ENCODE results near the gene ST8SIA5. TPM values are rescaled to one million over a fixed set of nuclear protein-coding genes. Genes with fewer than 3 reads are reported as not detected.

Gene ST8SIA5
- total RNA-seq, 2 experiments from 2014 or later, result 0.15 TPM; not detected in 1

DNA sequence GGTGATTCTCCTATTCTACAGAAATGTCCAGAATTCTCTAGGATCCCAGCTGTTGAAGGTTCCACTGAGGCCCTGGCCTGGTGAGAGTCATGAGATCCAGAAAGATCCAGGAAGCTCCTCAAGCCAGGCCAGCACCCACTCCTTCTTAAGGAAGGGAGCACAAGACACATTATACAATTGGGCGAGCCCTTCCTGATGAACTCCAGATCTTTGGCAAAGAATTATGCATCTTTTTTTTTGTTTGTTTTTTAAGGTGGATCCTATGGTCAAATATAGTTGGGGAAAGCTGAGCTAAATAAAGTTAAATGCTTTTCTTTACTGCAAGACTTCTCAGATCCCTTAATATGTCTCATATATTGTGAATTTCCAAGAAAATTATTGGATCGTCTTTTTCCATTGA, 62.9 kb downstream of the ST8SIA5 start:
- Mint-ChIP-seq H3K4me3 (no peak overlapping the region), H3K4me1 (no peaks in the 10 kb centered on the region), H3K36me3 (ENCODE audit: low read depth) (no peaks in the 10 kb centered on the region), H3K27ac (no peak overlapping the region), H3K27me3 (peaks cover 5% of the 10 kb centered on the region), H3K9me3 (peaks cover 10% of the 10 kb centered on the region)
- ChIA-PET POLR2A (no interaction called here), CTCF (interaction anchor here (1.1 kb wide), 1 partner anchor 18 kb away, joined by 4 read pairs; no protein-coding TSS in a partner anchor)
- no peak for DNase-seq

GRCh38 chr18:46688853-46689525, 67.9 kb downstream of the ST8SIA5 start:
- no peaks in the 10 kb centered on the region for H3K9me3 Mint-ChIP-seq
- no peak overlapping the region for H3K27ac Mint-ChIP-seq
- H3K36me3 Mint-ChIP-seq (ENCODE audit: low read depth), result no peaks in the 10 kb centered on the region
- no peak for DNase-seq
- no peak overlapping the region for H3K4me3 Mint-ChIP-seq
- no peaks in the 10 kb centered on the region for H3K27me3 Mint-ChIP-seq
- H3K4me1 Mint-ChIP-seq, result no peaks in the 10 kb centered on the region
- CTCF ChIA-PET, result interaction anchor here (0.6 to 0.7 kb wide), 2 partner anchors 48 to 382 kb away, joined by 3 read pairs; no protein-coding TSS in a partner anchor
- POLR2A ChIA-PET, result no interaction called here

- Mint-ChIP-seq H3K27ac (no peak overlapping the region), H3K4me1 (no peaks in the 10 kb centered on the region), H3K27me3 (no peaks in the 10 kb centered on the region), H3K9me3 (no peaks in the 10 kb centered on the region), H3K36me3 (ENCODE audit: low read depth) (no peaks in the 10 kb centered on the region), H3K4me3 (no peak overlapping the region)
- POLR2A ChIA-PET, result no interaction called here
- DNase-seq, result no peak
- CTCF ChIA-PET, result no interaction called here
Measured at GRCh38 chr18:46686186-46686585, 70.7 kb downstream of the ST8SIA5 start.

DNA sequence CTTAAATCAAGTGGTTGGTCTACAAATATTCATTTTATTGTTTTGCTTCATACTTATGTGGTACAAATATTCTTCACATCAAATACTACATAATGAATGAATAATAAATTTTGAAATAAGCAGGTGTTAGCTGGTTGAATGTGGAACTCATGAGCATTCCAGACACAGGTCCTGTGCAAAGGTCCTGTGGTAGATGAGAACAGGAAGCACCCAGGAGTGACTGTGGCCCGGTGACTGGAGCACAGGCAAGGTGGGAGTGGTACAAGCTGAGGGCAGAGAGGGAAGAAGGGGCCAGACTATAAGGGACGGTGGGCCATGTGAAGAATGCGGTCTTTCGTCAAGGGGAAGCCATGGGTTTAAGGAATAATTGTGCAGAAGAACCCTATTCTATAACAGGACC, 73.6 kb downstream of the ST8SIA5 start:
- no peak for DNase-seq
- ChIA-PET CTCF (no interaction called here), POLR2A (no interaction called here)
- Mint-ChIP-seq H3K9me3 (no peaks in the 10 kb centered on the region), H3K27me3 (no peaks in the 10 kb centered on the region), H3K36me3 (ENCODE audit: low read depth) (no peaks in the 10 kb centered on the region), H3K4me3 (no peak overlapping the region), H3K27ac (no peak overlapping the region), H3K4me1 (no peaks in the 10 kb centered on the region)

DNA sequence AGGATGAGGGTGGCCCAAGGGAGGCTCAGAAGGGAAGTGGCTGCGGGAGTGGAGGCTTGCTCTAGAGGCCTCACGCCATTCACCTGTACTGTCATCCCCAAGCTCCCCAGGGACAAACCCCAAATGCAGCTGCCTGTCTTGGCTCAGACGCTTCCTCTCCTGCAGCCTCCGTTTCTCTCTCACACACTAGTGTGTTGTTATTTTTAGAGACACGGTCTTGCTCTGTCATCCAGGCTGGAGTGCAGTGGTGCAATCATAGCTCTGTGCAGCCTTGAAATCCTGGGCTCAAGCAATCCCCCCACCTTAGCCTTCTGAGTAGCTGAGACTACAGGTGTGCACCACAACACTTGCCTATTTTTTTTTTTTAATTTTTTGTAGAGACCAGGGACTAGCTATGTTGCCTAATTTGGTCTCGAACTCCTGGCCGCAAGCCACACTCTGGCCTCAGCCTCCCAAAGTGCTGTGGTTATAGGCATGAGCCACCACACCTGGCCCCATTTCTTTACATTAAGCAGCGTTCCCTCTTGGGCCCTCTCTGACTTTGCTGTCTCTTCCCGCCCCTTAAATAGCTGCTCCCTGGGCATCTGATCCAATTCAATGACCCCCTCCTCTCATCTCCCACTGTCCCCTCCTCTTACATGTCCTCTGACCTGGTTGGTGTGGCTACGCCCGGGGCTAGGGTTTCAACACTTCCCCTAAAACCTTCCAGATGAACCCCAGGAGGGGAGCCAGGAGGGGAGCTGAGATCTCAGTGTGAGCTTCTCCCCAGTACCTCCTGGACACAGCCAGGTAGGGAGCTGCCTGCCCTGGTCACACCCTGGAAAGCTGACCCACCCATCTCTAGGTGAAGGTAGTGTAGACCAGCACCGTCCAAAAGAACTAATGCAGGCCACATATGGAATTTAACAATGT, 75.8 kb downstream of the ST8SIA5 start:
- Mint-ChIP-seq H3K9me3 (no peaks in the 10 kb centered on the region), H3K36me3 (ENCODE audit: low read depth) (no peaks in the 10 kb centered on the region), H3K27me3 (no peaks in the 10 kb centered on the region), H3K4me3 (no peak overlapping the region), H3K4me1 (no peaks in the 10 kb centered on the region), H3K27ac (no peak overlapping the region)
- DNase-seq, result no peak
- CTCF ChIA-PET, result interaction anchor here (0.6 to 0.7 kb wide), 2 partner anchors 23 to 1249 kb away, joined by 3 to 6 read pairs; no protein-coding TSS in a partner anchor
- POLR2A ChIA-PET, result interaction anchor here (0.6 kb wide), 1 partner anchor 9 kb away, joined by 3 read pairs; no protein-coding TSS in a partner anchor

DNA sequence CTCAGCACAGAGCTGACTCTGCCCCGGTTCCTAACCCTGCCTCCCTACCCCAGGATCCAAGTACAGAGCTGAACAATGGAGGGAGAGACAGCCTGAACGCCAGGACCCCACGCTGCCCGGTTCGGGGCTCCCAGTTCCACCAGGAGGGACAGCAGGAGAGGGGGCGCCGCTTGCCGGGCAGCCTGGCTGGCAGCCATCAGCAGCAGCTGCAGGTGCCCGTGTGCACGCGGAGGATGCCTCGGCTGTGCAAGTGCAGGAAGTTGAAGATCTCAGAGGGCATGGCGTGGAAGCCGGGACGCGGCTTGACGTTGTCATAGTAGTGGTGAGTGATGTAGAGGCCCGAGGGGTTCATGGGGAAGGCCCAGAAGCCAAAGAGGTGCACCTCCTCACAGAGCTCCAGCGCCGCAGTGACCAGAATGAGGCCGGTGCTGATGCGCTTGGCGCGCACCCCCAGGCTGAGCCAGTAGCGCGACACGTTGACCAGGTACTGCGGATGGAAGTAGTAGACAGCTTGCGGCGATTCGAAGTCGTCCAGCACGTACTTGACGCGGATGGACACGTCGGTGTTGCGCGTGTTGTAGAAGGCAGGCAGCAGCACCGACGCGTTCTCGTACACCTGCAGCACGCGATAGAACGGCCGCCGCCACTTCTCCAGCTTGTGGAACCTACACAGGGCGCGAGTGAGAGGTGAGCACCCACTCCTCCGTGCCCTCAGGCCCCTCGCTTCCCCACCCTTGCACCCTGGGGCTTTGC, 76.8 kb downstream of the ST8SIA5 start:
- POLR2A ChIA-PET, result no interaction called here

GRCh38 chr18:46678785-46679399, 78.0 kb downstream of the ST8SIA5 start:
- ChIA-PET CTCF (interaction anchor here (2.0 kb wide), 1 partner anchor 21 kb away, joined by 5 read pairs; no protein-coding TSS in a partner anchor), POLR2A (no interaction called here)
- no peaks in the 10 kb centered on the region for H3K36me3 Mint-ChIP-seq (ENCODE audit: low read depth)
- H3K4me1 Mint-ChIP-seq, result no peaks in the 10 kb centered on the region
- no peak overlapping the region for H3K27ac Mint-ChIP-seq
- DNase-seq, result no peak
- no peak overlapping the region for H3K4me3 Mint-ChIP-seq
- no peaks in the 10 kb centered on the region for H3K9me3 Mint-ChIP-seq
- H3K27me3 Mint-ChIP-seq, result peaks cover 9% of the 10 kb centered on the region

More for the DNA sequence above, 76.8 kb downstream of the ST8SIA5 start:
- Mint-ChIP-seq H3K27ac (no peak overlapping the region), H3K27me3 (peaks cover under 1% of the 10 kb centered on the region), H3K36me3 (ENCODE audit: low read depth) (no peaks in the 10 kb centered on the region), H3K4me3 (no peak overlapping the region), H3K9me3 (no peaks in the 10 kb centered on the region), H3K4me1 (no peaks in the 10 kb centered on the region)
- no peak for DNase-seq
- CTCF ChIA-PET, result interaction anchor here (2.0 kb wide), 1 partner anchor 22 kb away, joined by 5 read pairs; no protein-coding TSS in a partner anchor

- Mint-ChIP-seq H3K27me3 (peaks cover 9% of the 10 kb centered on the region), H3K27ac (no peak overlapping the region), H3K4me3 (no peak overlapping the region), H3K4me1 (no peaks in the 10 kb centered on the region), H3K36me3 (ENCODE audit: low read depth) (no peaks in the 10 kb centered on the region), H3K9me3 (no peaks in the 10 kb centered on the region)
- ChIA-PET POLR2A (no interaction called here), CTCF (interaction anchor here (2.0 kb wide), 1 partner anchor 20 kb away, joined by 5 read pairs; no protein-coding TSS in a partner anchor)
- DNase-seq, result no peak
Measured at GRCh38 chr18:46678041-46678440, 78.8 kb downstream of the ST8SIA5 start.

GRCh38 chr18:46677611-46678010, 79.2 kb downstream of the ST8SIA5 start:
- ChIA-PET CTCF (no interaction called here), POLR2A (no interaction called here)
- H3K27me3 Mint-ChIP-seq, result peaks cover 9% of the 10 kb centered on the region
- no peak overlapping the region for H3K4me3 Mint-ChIP-seq
- DNase-seq, result no peak
- H3K9me3 Mint-ChIP-seq, result no peaks in the 10 kb centered on the region
- no peak overlapping the region for H3K27ac Mint-ChIP-seq
- no peaks in the 10 kb centered on the region for H3K36me3 Mint-ChIP-seq (ENCODE audit: low read depth)
- H3K4me1 Mint-ChIP-seq, result peaks cover 4% of the 10 kb centered on the region

DNA sequence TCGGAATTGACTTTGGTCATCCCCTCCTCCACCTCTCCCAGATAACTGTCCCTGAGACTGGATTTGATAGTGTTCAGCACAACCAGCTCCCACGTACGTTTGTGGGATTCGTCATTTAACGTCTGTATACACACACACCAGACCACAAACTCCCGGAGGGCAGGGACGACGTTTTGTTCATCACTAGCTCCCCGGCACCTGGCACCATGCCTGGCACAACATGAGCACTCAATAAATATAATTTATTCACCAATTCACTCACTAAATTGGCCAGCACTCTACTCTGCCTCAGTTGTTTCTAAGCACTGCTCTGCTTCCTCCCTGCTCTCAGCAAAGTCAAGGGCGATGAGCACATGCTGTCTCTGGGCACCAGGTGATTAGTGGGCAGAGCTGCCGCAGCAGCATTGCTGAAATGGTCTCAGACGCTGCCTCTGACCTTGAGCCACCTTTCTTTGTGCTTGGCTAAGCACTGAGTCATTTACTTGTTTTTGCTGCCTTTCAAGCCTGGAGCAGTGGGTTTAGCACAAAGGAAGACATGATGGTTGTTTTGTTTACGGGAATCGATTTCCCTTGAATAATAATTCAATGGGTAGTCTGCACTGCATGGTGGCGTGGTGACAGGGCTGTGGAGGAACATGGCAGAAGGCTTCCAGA, 80.5 kb downstream of the ST8SIA5 start:
- POLR2A ChIA-PET, result no interaction called here
- Mint-ChIP-seq H3K36me3 (ENCODE audit: low read depth) (no peaks in the 10 kb centered on the region), H3K4me3 (no peak overlapping the region), H3K27ac (no peak overlapping the region), H3K9me3 (no peaks in the 10 kb centered on the region), H3K27me3 (peaks cover 9% of the 10 kb centered on the region), H3K4me1 (peaks cover 14% of the 10 kb centered on the region)
- CTCF ChIA-PET, result interaction anchor here (0.7 kb wide), 1 partner anchor 19 kb away, joined by 3 read pairs; no protein-coding TSS in a partner anchor
- no peak for DNase-seq

DNA sequence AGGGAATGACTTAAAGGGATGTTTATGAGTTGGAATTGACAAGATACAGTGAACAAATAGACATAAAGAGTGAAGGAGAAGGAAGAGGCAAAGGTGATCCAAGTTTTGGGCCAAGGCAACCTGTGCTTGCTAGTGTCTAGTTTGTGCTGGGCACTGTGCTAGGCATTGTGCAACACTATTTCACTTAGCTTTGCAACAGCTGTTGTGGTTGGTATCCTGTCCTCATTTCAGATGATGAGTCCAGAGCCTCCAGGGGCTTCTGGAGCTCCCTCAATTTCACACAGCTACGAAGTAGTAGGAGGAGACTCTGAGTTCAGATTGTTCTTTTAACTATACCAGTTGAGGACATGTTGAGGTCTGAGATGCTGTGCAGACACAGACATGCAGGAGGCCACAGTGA, 81.7 kb downstream of the ST8SIA5 start:
- DNase-seq, result no peak
- peaks cover 11% of the 10 kb centered on the region for H3K27me3 Mint-ChIP-seq
- H3K4me3 Mint-ChIP-seq, result no peak overlapping the region
- ChIA-PET CTCF (no interaction called here), POLR2A (no interaction called here)
- no peak overlapping the region for H3K27ac Mint-ChIP-seq
- no peaks in the 10 kb centered on the region for H3K9me3 Mint-ChIP-seq
- H3K4me1 Mint-ChIP-seq, result peaks cover 15% of the 10 kb centered on the region
- no peaks in the 10 kb centered on the region for H3K36me3 Mint-ChIP-seq (ENCODE audit: low read depth)

Measured in activated CD4-positive, alpha-beta T cell treated with anti-CD3 and anti-CD28 coated beads, Interleukin-2, amount 10 ng/mL, durations not matched to agents 7 days and 5 days (primary cell).